Stimulated activated CD4-positive, alpha-beta T cell treated with anti-CD3 and anti-CD28 coated beads, Interleukin-15, amount 100 ng/mL, for 1 hour (primary cell): Measurements from ENCODE around the gene RFC1.
"Not testable (repeated sequence)": the region's sequence is repeated elsewhere in the genome, so short reads cannot be mapped to it uniquely, and the experiment has no call there.

ENCODE experiments used
- DNase-seq, 2 donors: peaks; one replicate each; pipeline ENCODE4 v3.0.0-alpha.2; 2020; ENCODE audit warnings: low read depth in 1 of 2, low spot score in 1 of 2

The RFC1 gene, protein sequence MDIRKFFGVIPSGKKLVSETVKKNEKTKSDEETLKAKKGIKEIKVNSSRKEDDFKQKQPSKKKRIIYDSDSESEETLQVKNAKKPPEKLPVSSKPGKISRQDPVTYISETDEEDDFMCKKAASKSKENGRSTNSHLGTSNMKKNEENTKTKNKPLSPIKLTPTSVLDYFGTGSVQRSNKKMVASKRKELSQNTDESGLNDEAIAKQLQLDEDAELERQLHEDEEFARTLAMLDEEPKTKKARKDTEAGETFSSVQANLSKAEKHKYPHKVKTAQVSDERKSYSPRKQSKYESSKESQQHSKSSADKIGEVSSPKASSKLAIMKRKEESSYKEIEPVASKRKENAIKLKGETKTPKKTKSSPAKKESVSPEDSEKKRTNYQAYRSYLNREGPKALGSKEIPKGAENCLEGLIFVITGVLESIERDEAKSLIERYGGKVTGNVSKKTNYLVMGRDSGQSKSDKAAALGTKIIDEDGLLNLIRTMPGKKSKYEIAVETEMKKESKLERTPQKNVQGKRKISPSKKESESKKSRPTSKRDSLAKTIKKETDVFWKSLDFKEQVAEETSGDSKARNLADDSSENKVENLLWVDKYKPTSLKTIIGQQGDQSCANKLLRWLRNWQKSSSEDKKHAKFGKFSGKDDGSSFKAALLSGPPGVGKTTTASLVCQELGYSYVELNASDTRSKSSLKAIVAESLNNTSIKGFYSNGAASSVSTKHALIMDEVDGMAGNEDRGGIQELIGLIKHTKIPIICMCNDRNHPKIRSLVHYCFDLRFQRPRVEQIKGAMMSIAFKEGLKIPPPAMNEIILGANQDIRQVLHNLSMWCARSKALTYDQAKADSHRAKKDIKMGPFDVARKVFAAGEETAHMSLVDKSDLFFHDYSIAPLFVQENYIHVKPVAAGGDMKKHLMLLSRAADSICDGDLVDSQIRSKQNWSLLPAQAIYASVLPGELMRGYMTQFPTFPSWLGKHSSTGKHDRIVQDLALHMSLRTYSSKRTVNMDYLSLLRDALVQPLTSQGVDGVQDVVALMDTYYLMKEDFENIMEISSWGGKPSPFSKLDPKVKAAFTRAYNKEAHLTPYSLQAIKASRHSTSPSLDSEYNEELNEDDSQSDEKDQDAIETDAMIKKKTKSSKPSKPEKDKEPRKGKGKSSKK

GRCh38 chr4:39365830-39366771, at the start of gene RFC1:
RFC1 (minus strand) TSS chr4:39366362; CDS start chr4:39366241, 121 bp downstream.
- DNase-seq: peak; percentile 81 to 95

DNA sequence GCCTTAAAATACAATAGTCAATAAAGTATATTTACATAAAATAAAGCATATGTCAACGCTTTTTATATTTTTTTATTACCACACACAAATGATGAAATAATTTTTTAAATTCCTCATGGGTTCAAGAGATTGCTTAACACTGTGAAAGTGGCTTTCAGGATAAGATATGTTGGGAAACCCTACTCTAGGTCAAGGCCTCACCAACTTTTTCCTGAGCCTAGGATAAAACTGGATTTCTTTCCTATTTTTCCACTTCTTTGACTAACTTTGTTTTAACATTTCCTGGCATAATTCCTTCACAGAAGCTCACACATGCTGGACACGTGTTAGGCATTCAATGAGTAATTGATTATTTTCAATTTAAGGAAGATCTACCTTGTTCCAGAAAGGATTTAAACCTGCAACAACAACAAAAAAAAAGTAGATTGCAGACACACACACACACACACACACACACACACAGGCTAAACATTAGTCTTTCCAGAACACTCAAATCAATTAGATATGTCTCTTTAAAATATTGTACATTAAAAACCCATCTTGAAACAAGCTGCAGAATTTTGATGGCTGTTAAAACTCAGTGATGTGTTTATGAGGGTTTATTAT, 49.6 kb upstream of the RFC1 start:
- DNase-seq: no peak

- not testable (repeated sequence) for DNase-seq
These were observed 45.4 kb upstream of the RFC1 start for GRCh38 chr4:39411561-39411960.

DNA sequence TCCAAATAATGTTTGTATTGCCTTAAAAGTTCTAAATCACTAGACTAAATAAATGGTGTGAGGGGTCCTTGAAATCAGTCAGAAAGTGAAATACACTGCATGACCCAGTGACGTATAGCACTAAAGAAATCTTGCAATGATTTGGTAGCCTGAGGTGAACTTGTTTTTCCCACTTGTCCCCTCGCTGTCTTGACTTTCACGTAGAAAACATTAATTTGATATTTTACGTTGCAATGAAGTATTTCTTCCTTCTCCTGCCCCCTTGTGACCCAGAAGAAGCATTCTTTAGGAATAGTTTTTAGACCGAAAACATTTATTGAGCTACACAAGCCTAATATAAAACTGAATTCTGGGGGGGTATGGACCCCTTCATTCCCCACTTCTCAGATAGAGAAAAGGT, 44.3 kb upstream of the RFC1 start:
- no peak for DNase-seq

- no peak for DNase-seq
These were observed 41.4 kb upstream of the RFC1 start for GRCh38 chr4:39407584-39407885.

DNA sequence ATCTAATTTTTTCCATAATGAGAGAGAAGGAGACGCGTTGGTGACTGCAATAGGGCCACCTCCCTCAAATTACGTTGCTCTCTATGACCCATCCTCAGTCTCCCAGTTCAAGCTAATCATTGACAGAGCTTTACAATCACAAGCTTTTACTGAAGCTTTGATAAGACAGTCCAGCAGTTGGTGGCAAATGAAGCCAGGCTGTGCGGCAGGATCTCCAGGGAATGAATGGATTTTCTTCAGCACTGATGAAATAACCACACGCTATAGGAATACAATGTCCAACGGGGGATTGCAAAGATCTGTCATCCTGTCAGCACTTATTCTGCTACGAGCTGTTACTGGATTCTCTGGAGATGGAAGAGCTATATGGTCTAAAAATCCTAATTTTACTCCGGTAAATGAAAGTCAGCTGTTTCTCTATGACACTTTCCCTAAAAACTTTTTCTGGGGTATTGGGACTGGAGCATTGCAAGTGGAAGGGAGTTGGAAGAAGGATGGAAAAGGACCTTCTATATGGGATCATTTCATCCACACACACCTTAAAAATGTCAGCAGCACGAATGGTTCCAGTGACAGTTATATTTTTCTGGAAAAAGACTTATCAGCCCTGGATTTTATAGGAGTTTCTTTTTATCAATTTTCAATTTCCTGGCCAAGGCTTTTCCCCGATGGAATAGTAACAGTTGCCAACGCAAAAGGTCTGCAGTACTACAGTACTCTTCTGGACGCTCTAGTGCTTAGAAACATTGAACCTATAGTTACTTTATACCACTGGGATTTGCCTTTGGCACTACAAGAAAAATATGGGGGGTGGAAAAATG, 40.8 kb upstream of the RFC1 start, which contains the start of gene KLB:
Gene KLB, plus strand, starts transcription at position 168 of the 821 bp plus-strand sequence. Its CDS starts 20 bp downstream, at position 188.
- no peak for DNase-seq

DNA sequence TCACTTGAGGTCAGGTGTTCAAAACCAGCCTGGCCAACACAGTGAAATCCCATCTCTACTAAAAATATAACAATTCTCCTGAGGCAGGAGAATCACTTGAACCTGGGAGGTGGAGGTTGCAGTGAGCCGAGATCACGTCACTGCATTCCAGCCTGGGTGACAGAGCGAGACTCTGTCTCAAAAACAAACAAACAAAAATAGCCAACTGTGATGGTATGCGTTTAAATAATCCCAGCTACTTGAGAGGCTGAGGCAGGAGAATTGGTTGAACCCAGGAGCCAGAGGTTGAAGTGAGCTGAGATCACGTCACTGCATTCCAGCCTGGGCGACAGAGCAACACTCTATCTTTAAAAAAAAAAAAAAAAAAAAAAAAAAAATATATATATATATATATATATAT, 35.5 kb upstream of the RFC1 start:
- not testable (repeated sequence) for DNase-seq

- DNase-seq: no peak
These were observed 28.5 kb upstream of the RFC1 start for GRCh38 chr4:39394706-39395105.

DNA sequence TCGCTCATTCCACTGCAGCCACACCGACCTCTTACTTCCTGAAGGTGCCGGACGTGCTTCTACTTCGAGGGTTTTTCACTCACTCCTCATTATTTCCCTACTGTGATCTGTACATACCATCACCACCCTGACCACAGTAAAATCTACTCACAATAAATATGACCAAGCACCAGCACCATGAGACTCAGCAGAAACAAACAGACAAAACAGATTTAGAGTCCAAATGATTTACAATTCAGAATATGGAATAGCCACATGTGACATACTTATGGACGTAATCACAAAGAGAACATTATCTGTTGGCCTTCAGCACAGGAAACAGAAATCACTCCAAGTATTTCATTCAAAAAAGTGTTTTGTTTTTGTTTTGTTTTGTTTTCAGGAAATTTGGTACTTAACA, 24.4 kb upstream of the RFC1 start:
- no peak for DNase-seq

DNA sequence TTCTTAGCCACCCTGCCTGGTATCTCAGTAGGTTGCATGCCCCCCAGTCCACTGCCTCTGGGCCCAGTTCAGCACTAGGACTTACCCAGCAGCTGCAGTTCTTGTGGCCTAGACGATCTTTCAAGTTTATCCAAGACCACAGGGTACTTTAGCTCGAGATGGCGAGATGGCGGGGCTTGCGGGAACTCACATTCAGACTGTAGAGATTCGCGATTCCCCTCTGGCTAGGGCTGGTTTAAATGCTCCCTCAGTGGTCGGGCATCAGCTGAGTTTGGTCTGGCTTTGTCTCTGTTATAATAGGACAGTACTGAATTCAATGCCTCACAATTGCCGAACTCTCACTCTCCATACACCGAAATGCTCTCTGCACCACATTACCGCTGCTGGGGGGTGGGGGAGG, 18.4 kb upstream of the RFC1 start:
- DNase-seq: no peak

GRCh38 chr4:39383690-39384089, 17.5 kb upstream of the RFC1 start:
- no peak for DNase-seq

DNA sequence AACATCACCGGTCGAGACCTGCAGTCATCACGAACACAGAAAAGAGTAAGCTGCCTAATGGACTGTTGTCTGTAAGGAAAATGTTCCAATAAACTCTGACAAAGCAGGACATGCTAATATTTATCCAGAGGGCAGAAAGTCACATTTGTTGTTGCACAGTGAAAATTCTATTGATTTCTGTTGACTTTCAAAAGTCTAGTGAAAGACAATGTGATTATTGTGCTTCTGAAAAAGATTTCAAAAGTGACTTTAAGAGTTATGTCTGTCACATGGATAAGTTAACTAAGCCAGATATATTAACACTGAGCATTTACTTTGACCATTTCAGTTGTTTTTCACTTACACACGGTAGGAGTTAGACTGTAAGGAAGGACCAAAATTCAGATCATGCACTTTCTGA, 9.3 kb upstream of the RFC1 start:
- DNase-seq: no peak

- DNase-seq: not testable (repeated sequence)
These were observed 5.0 kb upstream of the RFC1 start for GRCh38 chr4:39371209-39371608.

DNA sequence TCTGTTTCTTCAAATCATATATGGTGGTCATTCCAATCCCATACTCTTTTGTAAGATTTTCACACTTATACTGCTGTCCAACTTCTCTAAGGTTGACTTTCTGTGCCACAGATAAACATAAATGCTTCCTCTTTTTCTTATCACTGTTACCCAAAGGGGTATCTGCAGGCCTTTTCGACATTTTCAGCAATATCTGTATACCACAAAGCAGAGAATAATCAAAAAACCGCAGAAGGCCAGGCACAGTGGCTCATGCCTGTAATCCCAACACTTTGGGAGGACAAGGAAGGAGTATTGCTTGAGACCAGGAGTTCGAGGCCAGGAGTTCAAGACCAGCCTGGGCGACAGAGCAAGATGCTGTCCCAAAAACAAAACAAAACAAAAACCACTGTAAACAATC, 3.1 kb upstream of the RFC1 start:
- DNase-seq: no peak

GRCh38 chr4:39367166-39367565, 1.0 kb upstream of the RFC1 start:
- DNase-seq: no peak

DNA sequence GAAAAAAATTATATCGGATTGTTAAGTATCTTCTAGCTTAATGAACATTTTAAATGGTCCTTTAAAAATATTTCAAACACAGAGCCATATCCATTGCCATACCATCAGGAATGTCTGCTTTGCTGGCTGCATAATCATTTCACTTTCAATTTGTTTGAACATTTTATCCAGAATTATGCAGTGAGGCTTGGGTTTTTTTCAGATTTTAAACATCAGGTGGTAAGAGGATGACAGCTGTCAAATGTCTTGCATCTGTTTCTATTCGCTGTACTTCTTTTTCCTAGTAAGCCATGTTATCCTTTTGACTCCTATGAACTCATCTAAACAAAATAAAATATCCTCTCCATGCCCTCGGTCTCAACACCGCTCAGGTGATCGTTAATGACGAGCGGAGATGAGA, 802 bp downstream of the RFC1 start:
- DNase-seq: no peak

GRCh38 chr4:39363773-39364393, 2.3 kb downstream of the RFC1 start:
- no peak for DNase-seq

DNA sequence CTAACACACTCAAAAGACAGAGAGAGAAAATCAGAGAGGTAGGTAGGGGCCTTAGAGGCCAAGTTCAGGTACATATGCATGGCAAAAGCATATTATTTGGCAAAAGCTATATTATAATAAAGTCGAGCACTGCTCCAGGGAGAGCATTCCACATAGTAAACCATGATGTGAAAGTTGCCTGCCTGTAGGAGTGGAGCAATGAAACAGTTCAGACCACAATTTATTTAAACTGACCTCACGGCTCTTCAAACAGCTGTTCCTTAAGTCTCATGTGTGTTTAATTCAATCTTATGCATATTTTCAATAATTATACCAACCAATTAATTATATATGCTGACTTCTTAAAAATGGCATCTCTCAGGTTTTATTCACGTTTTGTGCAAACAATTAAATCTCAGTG, 3.3 kb downstream of the RFC1 start:
- no peak for DNase-seq

DNA sequence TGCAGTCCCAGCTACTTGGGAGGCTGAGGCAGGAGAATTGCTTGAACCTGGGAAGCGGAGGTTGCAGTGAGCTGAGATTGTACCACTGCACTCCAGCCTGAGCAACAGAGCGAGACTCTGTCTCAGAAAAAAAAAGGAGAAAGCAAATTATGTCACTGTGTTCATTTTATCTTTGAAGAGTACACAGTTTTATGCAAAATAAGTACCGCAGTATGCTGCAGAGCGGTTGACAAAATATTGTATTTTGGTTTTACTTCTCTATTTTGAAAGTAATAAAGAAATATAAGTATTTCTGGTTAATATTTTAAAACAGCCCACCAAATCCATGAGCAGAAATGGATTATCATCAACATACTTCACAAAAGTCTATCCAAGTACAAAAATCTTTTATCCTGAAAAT, 5.6 kb downstream of the RFC1 start:
- DNase-seq: not testable (repeated sequence)
